ENCODE results near the gene COQ9.
A peak's percentile ranks its signal among the peaks of the same experiment; 100 is the strongest.

Gene COQ9

DNA sequence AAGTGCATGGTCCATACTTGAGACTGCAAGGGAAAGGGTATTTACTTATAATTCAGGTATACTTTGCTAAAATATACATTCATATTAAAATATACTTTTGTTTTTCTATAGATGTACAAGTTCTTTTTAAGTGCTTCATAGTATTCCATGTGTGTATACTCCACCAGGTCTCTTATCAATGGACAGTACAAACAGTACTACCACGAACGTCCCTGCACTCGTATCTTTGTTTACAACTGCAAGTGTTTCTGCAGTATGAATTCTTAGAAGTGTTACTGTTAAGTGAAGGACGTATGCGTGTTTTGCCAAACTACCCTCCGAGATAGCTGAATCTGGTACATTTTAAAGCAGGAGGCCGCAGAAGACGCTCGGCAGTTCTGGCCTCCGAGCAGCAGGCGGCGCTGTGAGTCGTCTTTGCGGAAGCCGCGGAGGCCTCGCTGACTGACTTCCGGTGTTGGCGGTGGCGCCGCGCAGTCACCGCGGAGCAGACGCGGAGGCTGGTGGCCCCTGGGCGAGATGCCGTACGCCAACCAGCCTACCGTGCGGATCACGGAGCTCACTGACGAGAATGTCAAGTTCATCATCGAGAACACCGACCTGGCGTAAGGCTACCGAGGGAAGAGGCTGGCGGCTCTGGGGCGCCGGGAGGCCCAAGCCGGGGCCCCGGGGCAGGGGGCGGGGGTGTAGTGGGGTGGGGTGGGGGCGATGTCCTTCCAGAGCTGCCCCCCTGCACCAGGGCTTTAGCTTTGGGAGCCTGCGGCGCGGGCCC lies 15.1 kb downstream of the COQ9 start, which contains the start of gene POLR2C:
TSS of gene POLR2C (plus strand) at position 471 of the 769 bp plus-strand sequence. CDS start at position 517, 46 bp downstream.
- in situ Hi-C loops (cut with HindIII; ENCODE audit: low sequenced_read_pairs): no loop called here
- DNase-seq (ENCODE audit: low read depth): peak; percentile 68
- TF ChIP-seq, protein P1, sequence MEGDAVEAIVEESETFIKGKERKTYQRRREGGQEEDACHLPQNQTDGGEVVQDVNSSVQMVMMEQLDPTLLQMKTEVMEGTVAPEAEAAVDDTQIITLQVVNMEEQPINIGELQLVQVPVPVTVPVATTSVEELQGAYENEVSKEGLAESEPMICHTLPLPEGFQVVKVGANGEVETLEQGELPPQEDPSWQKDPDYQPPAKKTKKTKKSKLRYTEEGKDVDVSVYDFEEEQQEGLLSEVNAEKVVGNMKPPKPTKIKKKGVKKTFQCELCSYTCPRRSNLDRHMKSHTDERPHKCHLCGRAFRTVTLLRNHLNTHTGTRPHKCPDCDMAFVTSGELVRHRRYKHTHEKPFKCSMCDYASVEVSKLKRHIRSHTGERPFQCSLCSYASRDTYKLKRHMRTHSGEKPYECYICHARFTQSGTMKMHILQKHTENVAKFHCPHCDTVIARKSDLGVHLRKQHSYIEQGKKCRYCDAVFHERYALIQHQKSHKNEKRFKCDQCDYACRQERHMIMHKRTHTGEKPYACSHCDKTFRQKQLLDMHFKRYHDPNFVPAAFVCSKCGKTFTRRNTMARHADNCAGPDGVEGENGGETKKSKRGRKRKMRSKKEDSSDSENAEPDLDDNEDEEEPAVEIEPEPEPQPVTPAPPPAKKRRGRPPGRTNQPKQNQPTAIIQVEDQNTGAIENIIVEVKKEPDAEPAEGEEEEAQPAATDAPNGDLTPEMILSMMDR (IDR thresholded peaks at IDR 0.05; ENCODE audit: low read depth, low read length, missing control alignments): peak; percentile 81
- H3K4me3 ChIP-seq (ENCODE audit: low read depth, low read length): peak within 1 kb of the TSS; percentile 91

DNA sequence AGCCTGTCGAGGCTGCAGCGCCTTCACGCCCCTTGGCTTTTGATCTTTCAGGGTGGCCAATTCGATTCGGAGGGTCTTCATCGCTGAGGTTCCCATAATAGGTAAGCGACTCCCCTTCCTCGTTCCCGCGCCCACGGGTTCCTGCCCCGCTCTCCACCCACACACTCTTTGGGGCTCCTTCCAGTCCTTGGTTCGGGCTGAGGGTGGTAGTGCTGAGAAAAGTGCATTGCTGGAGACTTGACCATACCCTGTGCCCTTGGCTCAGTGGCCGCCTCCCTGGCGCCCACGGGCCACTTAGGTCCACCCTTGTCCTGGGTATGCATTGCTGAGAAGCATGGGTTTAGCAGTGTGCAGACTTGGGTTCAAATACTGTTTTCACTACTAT lies 15.7 kb downstream of the COQ9 start:
- TF ChIP-seq, protein P1 (IDR thresholded peaks at IDR 0.05; ENCODE audit: low read depth, low read length, missing control alignments): no peak
- in situ Hi-C loops (cut with HindIII; ENCODE audit: low sequenced_read_pairs): no loop called here
- peak overlapping the region; percentile 91 for H3K4me3 ChIP-seq (ENCODE audit: low read depth, low read length)
- no peak for DNase-seq (ENCODE audit: low read depth)

DNA sequence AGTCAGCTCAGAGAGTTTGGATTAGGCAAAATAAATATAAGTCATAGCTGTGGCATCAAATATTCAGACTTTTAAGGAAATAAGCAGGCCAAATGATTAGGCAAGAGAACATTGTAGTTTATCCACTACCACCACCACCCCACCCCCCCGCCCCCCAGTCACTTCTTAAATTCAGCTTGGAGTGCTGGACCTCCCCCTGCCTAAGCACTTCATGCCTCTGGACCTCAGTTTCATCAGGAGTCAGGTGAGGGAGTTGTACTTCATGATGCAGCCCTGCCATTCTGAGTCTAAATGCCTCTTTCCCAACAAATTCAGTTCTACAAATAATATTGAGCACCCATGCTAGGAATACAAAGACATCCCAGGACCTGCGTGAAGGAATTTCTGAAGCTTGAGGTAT lies 17.2 kb downstream of the COQ9 start:
- no peak for DNase-seq (ENCODE audit: low read depth)
- in situ Hi-C loops (cut with HindIII; ENCODE audit: low sequenced_read_pairs): no loop called here
- H3K4me3 ChIP-seq (ENCODE audit: low read depth, low read length): no peak overlapping the region
- TF ChIP-seq, protein P1 (IDR thresholded peaks at IDR 0.05; ENCODE audit: low read depth, low read length, missing control alignments): no peak

DNA sequence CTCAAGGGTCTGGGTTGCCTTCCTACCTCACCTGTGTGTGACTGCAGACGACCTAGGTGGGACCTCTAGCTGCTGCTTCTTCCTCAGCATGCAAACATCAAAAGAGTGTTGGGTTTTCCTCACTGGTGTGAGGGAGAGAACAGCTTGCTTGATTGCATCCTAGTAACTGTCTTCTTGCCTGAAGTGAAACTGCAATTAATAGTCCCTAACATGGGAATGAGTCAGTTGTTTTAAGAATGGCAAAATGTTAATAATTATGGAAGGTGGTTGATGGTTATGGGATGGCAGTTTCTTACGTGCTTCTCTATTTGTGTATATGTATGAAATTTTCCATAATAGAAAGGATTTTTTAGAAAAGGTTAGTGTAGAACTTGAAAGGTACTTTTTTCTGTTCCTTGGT lies 21.1 kb downstream of the COQ9 start:
- in situ Hi-C loops (cut with HindIII; ENCODE audit: low sequenced_read_pairs): no loop called here
- H3K4me3 ChIP-seq (ENCODE audit: low read depth, low read length): no peak overlapping the region
- TF ChIP-seq, protein P1 (IDR thresholded peaks at IDR 0.05; ENCODE audit: low read depth, low read length, missing control alignments): no peak
- DNase-seq (ENCODE audit: low read depth): no peak

DNA sequence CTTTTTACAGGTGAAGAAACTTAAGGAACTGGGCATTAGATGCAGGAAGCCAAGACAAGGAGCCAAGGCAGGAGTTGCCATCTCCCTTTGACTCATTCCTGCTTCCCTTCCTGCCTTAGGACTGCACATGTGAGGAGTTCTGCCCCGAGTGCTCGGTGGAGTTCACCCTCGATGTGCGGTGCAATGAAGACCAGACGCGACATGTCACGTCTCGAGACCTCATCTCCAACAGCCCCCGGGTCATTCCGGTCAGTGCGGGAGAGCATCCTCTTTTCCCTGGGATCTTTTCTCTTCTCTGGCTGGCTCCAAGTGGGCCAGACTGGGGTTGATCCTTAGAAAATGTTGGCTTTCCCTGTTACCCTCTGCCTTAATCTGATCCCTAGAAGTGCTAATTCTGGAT lies 21.8 kb downstream of the COQ9 start:
- H3K4me3 ChIP-seq (ENCODE audit: low read depth, low read length): no peak overlapping the region
- in situ Hi-C loops (cut with HindIII; ENCODE audit: low sequenced_read_pairs): no loop called here
- DNase-seq (ENCODE audit: low read depth): no peak
- TF ChIP-seq, protein P1 (IDR thresholded peaks at IDR 0.05; ENCODE audit: low read depth, low read length, missing control alignments): no peak

DNA sequence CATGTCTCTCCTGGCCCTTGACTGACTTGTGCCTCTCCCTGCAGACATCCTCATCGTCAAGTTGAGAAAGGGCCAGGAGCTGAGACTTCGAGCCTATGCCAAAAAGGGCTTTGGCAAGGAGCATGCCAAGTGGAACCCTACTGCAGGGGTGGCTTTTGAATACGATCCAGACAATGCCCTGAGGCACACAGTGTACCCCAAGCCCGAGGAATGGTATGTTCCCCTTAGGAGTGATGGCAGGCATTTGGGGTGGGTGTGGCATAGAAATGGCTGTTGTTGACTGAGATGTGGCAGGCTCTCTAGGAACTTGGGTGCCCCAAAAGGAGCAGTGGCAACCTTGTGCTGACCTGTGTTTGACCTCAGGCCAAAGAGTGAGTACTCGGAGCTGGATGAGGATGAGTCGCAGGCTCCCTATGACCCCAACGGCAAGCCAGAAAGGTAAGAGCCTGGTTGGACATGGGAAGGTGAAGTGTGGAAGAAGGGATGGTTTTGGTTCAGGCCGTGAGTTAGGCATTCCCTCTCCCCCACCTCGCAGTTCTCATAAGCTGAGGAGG lies 22.7 kb downstream of the COQ9 start:
- in situ Hi-C loops (cut with HindIII; ENCODE audit: low sequenced_read_pairs): no loop called here
- H3K4me3 ChIP-seq (ENCODE audit: low read depth, low read length): no peak overlapping the region
- TF ChIP-seq, protein P1 (IDR thresholded peaks at IDR 0.05; ENCODE audit: low read depth, low read length, missing control alignments): no peak
- no peak for DNase-seq (ENCODE audit: low read depth)

Data from astrocyte of the cerebellum (primary cell).